ENCODE data around the gene SNX25. TPM values are rescaled to one million over a fixed set of nuclear protein-coding genes. Genes with fewer than 3 reads are reported as not detected.

The SNX25 gene
- total and polyA plus RNA-seq, 4 donors: 2.8 to 13.9 (median 5.0) TPM

GRCh38 chr4:185412412-185412811 lies 203.0 kb downstream of the SNX25 start:
- no peak overlapping the region for H3K27ac ChIP-seq (ENCODE audit: low read depth in 1 of 2, low read length in 2 of 2)
- TF ChIP-seq NR2F2 (IDR thresholded peaks at IDR 0.05) (no peak), ZBTB33 (IDR thresholded peaks at IDR 0.05) (no peak), RXRA (IDR thresholded peaks at IDR 0.05) (no peak)
- TF ChIP-seq, protein P1, sequence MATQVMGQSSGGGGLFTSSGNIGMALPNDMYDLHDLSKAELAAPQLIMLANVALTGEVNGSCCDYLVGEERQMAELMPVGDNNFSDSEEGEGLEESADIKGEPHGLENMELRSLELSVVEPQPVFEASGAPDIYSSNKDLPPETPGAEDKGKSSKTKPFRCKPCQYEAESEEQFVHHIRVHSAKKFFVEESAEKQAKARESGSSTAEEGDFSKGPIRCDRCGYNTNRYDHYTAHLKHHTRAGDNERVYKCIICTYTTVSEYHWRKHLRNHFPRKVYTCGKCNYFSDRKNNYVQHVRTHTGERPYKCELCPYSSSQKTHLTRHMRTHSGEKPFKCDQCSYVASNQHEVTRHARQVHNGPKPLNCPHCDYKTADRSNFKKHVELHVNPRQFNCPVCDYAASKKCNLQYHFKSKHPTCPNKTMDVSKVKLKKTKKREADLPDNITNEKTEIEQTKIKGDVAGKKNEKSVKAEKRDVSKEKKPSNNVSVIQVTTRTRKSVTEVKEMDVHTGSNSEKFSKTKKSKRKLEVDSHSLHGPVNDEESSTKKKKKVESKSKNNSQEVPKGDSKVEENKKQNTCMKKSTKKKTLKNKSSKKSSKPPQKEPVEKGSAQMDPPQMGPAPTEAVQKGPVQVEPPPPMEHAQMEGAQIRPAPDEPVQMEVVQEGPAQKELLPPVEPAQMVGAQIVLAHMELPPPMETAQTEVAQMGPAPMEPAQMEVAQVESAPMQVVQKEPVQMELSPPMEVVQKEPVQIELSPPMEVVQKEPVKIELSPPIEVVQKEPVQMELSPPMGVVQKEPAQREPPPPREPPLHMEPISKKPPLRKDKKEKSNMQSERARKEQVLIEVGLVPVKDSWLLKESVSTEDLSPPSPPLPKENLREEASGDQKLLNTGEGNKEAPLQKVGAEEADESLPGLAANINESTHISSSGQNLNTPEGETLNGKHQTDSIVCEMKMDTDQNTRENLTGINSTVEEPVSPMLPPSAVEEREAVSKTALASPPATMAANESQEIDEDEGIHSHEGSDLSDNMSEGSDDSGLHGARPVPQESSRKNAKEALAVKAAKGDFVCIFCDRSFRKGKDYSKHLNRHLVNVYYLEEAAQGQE (IDR thresholded peaks at IDR 0.05): no peak
- H3K9me3 ChIP-seq (ENCODE audit: control insufficient read depth in 4 of 4, low read length in 3 of 4): peaks cover 0 to 2% (median 0%) of the 10 kb centered on the region in 4 donors
- no peak for DNase-seq (ENCODE audit: low spot score)
- 89% methylated on average over 5 of the region's 5 CpGs for WGBS
- H3K4me1 ChIP-seq (ENCODE audit: control insufficient read depth in 4 of 4, insufficient read depth in 4 of 4, low read length in 3 of 4): no peaks in the 10 kb centered on the region
- H3K4me3 ChIP-seq (ENCODE audit: low read depth in 1 of 3, low read length in 3 of 3): no peak overlapping the region
- peaks cover 1 to 37% (median 32%) of the 10 kb centered on the region in 4 donors for H3K36me3 ChIP-seq (ENCODE audit: control insufficient read depth in 4 of 4, insufficient read depth in 3 of 4, low read depth in 1 of 4, low read length in 3 of 4)
- no peaks in the 10 kb centered on the region for H3K27me3 ChIP-seq (ENCODE audit: control insufficient read depth in 4 of 4, insufficient read depth in 4 of 4, low read length in 3 of 4)
- H3K9ac ChIP-seq (ENCODE audit: low read depth in 1 of 2, low read length in 2 of 2): no peak overlapping the region

Other genes starting within 250 kb of the SNX25 start
- not detected for gene HELT, start 191.1 kb upstream of the SNX25 start, total RNA-seq
- gene HELT, start 191.1 kb upstream of the SNX25 start, polyA plus RNA-seq: not detected
- 10 to 100 TPM in 1 of 2 donors, 1 to 10 TPM in 1; 4.4 to 30.0 TPM for gene SLC25A4, start 66.3 kb upstream of the SNX25 start, total RNA-seq
- gene SLC25A4, start 66.3 kb upstream of the SNX25 start, polyA plus RNA-seq: 10 to 100 TPM; 23.6 to 64.2 TPM
- gene CFAP97, start 5.6 kb upstream of the SNX25 start, total RNA-seq: 10 to 100 TPM; 13.7 to 23.7 TPM
- 10 to 100 TPM in 1 of 2 donors, 1 to 10 TPM in 1; 7.5 to 30.9 TPM for gene CFAP97, start 5.6 kb upstream of the SNX25 start, polyA plus RNA-seq
- gene LRP2BP, start 186.3 kb downstream of the SNX25 start, total RNA-seq: under 1 TPM; 0.17 to 0.23 TPM
- under 1 TPM; 0.09 to 0.64 TPM for gene LRP2BP, start 186.3 kb downstream of the SNX25 start, polyA plus RNA-seq
- gene ANKRD37, start 187.2 kb downstream of the SNX25 start, total RNA-seq: 1 to 10 TPM; 1.2 to 2.2 TPM
- gene ANKRD37, start 187.2 kb downstream of the SNX25 start, polyA plus RNA-seq: 1 to 10 TPM; 4.6 to 7.9 TPM
- gene UFSP2, start 216.4 kb downstream of the SNX25 start, total RNA-seq: 10 to 100 TPM; 16.6 to 17.2 TPM
- 10 to 100 TPM; 12.2 to 12.9 TPM for gene UFSP2, start 216.4 kb downstream of the SNX25 start, polyA plus RNA-seq

Data from liver (tissue), 9 donors.